K562 (cell line): ENCODE data around the gene ADAMTS2. TPM values are rescaled to one million over a fixed set of nuclear protein-coding genes. Genes with fewer than 3 reads are reported as not detected.
A peak's percentile ranks its signal among the peaks of the same experiment; 100 is the strongest.

Experiments
- ATAC-seq: fragments of 200-7000 bp; cut with Tn5 transposase; 3 replicates; pipeline ENCODE4 v1.9.1; 2020; ENCODE audit warnings: moderate library complexity
- BruUV-seq: library from RNA; stranded (reverse); fragments of 400-500 nt; replicated peaks from 2 replicates; lab custom pipeline; 2021; lab: Mats Ljungman, UMichigan
- CTCF ChIA-PET: fragments of 300-600 bp; formaldehyde crosslinking; extraction: SDS; loops from one replicate; lab custom pipeline; 2021; ENCODE audit warnings: low intra/inter-chr PET ratio; lab: Yijun Ruan, JAX
- POLR2A ChIA-PET: fragments of 300-600, 350-650 bp; sonication (Branson Sonifier 250); formaldehyde crosslinking; extraction: SDS; loops from one replicate; lab custom pipeline; 2021; ENCODE audit warnings: antibody characterized with exemption, inconsistent platforms; lab: Yijun Ruan, JAX
- DNase-seq, 4 experiments: peaks; one replicate each; pipeline versions ENCODE4 v3.0.0 to v3.0.0-alpha.2; 2011 to 2018; ENCODE audit warnings: low spot score in 3 of 4, mixed read lengths in 3 of 4; ENCODE audit errors: extremely low read depth in 1 of 4
- FAIRE-seq: peaks from 2 replicates; lab custom pipeline; 2011; peaks lifted over from hg19 to GRCh38; lab: Jason Lieb, UNC
- H2AFZ ChIP-seq: 2 replicates; pipeline ENCODE4 v1.6.0; 2011; ENCODE audit warnings: low read depth, low read length, control low read depth, inconsistent platforms
- H3K27ac ChIP-seq: fragments of 200-600 bp; 3 replicates; pipeline ENCODE4 v1.8.0; 2011; ENCODE audit warnings: low read depth, mild to moderate bottlenecking, control low read depth, inconsistent platforms, low read length, moderate library complexity, mixed read lengths; ENCODE audit errors: extremely low read depth
- H3K27me3 ChIP-seq, 2 experiments: fragments of 300-600 bp in 1 of 2; 2 replicates in 1 of 2; 3 replicates in 1 of 2; pipeline versions ENCODE4 v1.6.0 to v1.8.0; 2011; ENCODE audit warnings: inconsistent platforms in 2 of 2, low read length in 2 of 2, mild to moderate bottlenecking in 1 of 2, mixed read lengths in 1 of 2, moderate library complexity in 1 of 2; ENCODE audit not compliant: control insufficient read depth in 2 of 2, insufficient read depth in 2 of 2
- H3K36me3 ChIP-seq: fragments of 300-600 bp; 3 replicates; pipeline ENCODE4 v1.8.0; 2011; ENCODE audit warnings: mild to moderate bottlenecking, low read length, inconsistent platforms; ENCODE audit not compliant: control insufficient read depth, insufficient read depth
- H3K4me1 ChIP-seq, 2 experiments: fragments of 200-600 bp in 1 of 2; replicated peaks in 1 of 2; 2 replicates in 1 of 2; 3 replicates in 1 of 2; pipeline versions ENCODE4 v1.5.1 to v1.8.0; 2011; ENCODE audit warnings: inconsistent platforms in 2 of 2, low read length in 2 of 2, mild to moderate bottlenecking in 1 of 2, mixed read lengths in 1 of 2, moderate library complexity in 1 of 2; ENCODE audit not compliant: control insufficient read depth in 2 of 2, insufficient read depth in 2 of 2
- H3K4me2 ChIP-seq: 2 replicates; pipeline ENCODE4 v1.6.1; 2011; ENCODE audit warnings: low read length, control low read depth, inconsistent platforms, mixed read lengths; ENCODE audit not compliant: insufficient read depth
- H3K4me3 ChIP-seq: fragments of 200-600 bp; sonication (generic), shearing (Covaris generic); 2 replicates; pipeline ENCODE4 v1.5.1; 2016; ENCODE audit warnings: control low read depth, inconsistent platforms
- H3K79me2 ChIP-seq: fragments of 200-600 bp; 3 replicates; pipeline ENCODE4 v1.8.0; 2011; ENCODE audit warnings: low read length, inconsistent platforms; ENCODE audit not compliant: control insufficient read depth, insufficient read depth
- H3K9ac ChIP-seq, 2 experiments: 2 replicates each; pipeline versions ENCODE4 v1.6.0 to v1.6.1; 2011; ENCODE audit warnings: low read depth in 2 of 2, low read length in 2 of 2, control low read depth in 1 of 2, inconsistent platforms in 1 of 2, mild to moderate bottlenecking in 1 of 2, mixed read lengths in 1 of 2; ENCODE audit not compliant: insufficient read depth in 1 of 2
- H3K9me1 ChIP-seq: one replicate; pipeline ENCODE4 v1.6.0; 2011; ENCODE audit warnings: inconsistent platforms, mild to moderate bottlenecking, low read length, moderate library complexity; ENCODE audit not compliant: control insufficient read depth, insufficient read depth
- H3K9me3 ChIP-seq: replicated peaks from 2 replicates; pipeline ENCODE4 v1.5.1; 2011; ENCODE audit warnings: low read depth, low read length, inconsistent platforms; ENCODE audit not compliant: control insufficient read depth, insufficient read depth
- H4K20me1 ChIP-seq: replicated peaks from 2 replicates; pipeline ENCODE4 v1.6.1; 2011; ENCODE audit warnings: low read length, inconsistent platforms, mixed read lengths; ENCODE audit not compliant: control insufficient read depth, insufficient read depth
- CTCF ChIP-seq, 3 experiments: IDR thresholded peaks in 2 of 3; conservative IDR thresholded peaks in 1 of 3; 2 replicates each; pipeline ENCODE4 v1.5.1; 2011 to 2012; ENCODE audit warnings: low read length in 3 of 3, mild to moderate bottlenecking in 3 of 3, control low read depth in 2 of 3, improper control_type of control experiment in 1 of 3, inconsistent platforms in 1 of 3, low read depth in 1 of 3, mixed read lengths in 1 of 3, moderate library complexity in 1 of 3; ENCODE audit not compliant: insufficient read depth in 2 of 3
- EZH2 ChIP-seq: IDR thresholded peaks from 2 replicates; pipeline ENCODE4 v1.6.1; 2012; ENCODE audit warnings: low read depth, mild to moderate bottlenecking, inconsistent platforms, low read length, borderline replicate concordance
- HOMEZ ChIP-seq: fragments of 250-450 bp; sonication (Bioruptor Pico); IDR thresholded peaks from 2 replicates; pipeline ENCODE4 v1.4.0; 2020; ENCODE audit warnings: mild to moderate bottlenecking, moderate library complexity
- L3MBTL2 ChIP-seq: fragments of 450-650 bp; IDR thresholded peaks from 2 replicates; pipeline ENCODE4 v1.6.1; 2016; ENCODE audit warnings: mild to moderate bottlenecking, moderate library complexity
- MXI1 ChIP-seq: IDR thresholded peaks from 2 replicates; pipeline ENCODE4 v1.6.1; 2011; ENCODE audit warnings: low read depth, mild to moderate bottlenecking, improper control_type of control experiment, low read length
- NFE2L1 ChIP-seq: fragments of 450-650 bp; IDR thresholded peaks from 2 replicates; pipeline ENCODE4 v1.6.1; 2016; ENCODE audit warnings: missing genetic modification characterization, low read depth, mild to moderate bottlenecking, missing compliant biosample characterization, moderate library complexity, borderline replicate concordance
- POLR2H ChIP-seq: IDR thresholded peaks from 2 replicates; pipeline ENCODE4 v1.6.1; 2016; ENCODE audit warnings: missing genetic modification characterization, low read depth, mild to moderate bottlenecking, control low read depth, missing compliant biosample characterization, moderate library complexity
- ZNF668 ChIP-seq: fragments of 250-450 bp; sonication (Bioruptor Pico); IDR thresholded peaks from 2 replicates; pipeline ENCODE4 v1.8.0; 2022; ENCODE audit warnings: mild to moderate bottlenecking, inconsistent platforms
- WGBS: fragments of 100-300 bp; shearing (Covaris generic); methylation state at CpG from one replicate; pipeline ENCODE4 v1.1.6; 2016; ENCODE audit warnings: low coverage, mixed read lengths; ENCODE audit not compliant: insufficient coverage; ENCODE audit errors: missing lambda C conversion rate; 5-methylcytosine and 5-hydroxymethylcytosine counted together
- in situ Hi-C: fragments of 300-500 bp; cut with MboI; formaldehyde crosslinking; loops from 4 replicates; pipeline ENCODE4 v1.15.0; 2018; ENCODE audit warnings: inconsistent platforms, mixed read lengths
- intact Hi-C: fragments of 100-400 bp; cut with micrococcal nuclease; formaldehyde crosslinking; loops from 2 replicates; pipeline ENCODE4 v1.14.2; 2022
- polyA plus RNA-seq, 8 experiments: library from polyadenylated mRNA; depleted of rRNA in 4 of 8; stranded (reverse) in 5 of 8; unstranded in 3 of 8; fragments of >200 nt; fragmentation: Nextera tagmentation in 2 of 8; fragmentation: Illumina TruSeq in 1 of 8; extraction: Ambion mirVana in 2 of 8; extraction: Trizol in 1 of 8; gene quantifications; 2 replicates each; pipeline versions ENCODE4 v1.2.1 to v1.2.3, GENCODE V29; 2011 to 2014; ENCODE audit warnings: inconsistent platforms in 1 of 8, missing spikeins in 1 of 8
- total RNA-seq, 7 experiments: library from RNA; depleted of rRNA in 6 of 7; stranded (reverse); fragments of >200 nt in 6 of 7; fragmentation: Illumina TruSeq in 2 of 7; extraction: Trizol in 2 of 7; gene quantifications; 2 replicates each; pipeline versions ENCODE4 v1.2.1 to v1.2.3, GENCODE V29; 2011 to 2021; ENCODE audit warnings: low replicate concordance in 1 of 7
- TF ChIP-seq, protein P1 (sequence below): fragments of 200-800 bp; sonication (Bioruptor generic); IDR thresholded peaks from 2 replicates; pipeline ENCODE4 v1.6.1; 2017; ENCODE audit warnings: missing genetic modification characterization, missing compliant biosample characterization

The ADAMTS2 gene
- total and polyA plus RNA-seq, 9 of the 15 experiments (the other 6 are each of a cell fraction or from before 2014, with no cell fraction given) = not detected

DNA sequence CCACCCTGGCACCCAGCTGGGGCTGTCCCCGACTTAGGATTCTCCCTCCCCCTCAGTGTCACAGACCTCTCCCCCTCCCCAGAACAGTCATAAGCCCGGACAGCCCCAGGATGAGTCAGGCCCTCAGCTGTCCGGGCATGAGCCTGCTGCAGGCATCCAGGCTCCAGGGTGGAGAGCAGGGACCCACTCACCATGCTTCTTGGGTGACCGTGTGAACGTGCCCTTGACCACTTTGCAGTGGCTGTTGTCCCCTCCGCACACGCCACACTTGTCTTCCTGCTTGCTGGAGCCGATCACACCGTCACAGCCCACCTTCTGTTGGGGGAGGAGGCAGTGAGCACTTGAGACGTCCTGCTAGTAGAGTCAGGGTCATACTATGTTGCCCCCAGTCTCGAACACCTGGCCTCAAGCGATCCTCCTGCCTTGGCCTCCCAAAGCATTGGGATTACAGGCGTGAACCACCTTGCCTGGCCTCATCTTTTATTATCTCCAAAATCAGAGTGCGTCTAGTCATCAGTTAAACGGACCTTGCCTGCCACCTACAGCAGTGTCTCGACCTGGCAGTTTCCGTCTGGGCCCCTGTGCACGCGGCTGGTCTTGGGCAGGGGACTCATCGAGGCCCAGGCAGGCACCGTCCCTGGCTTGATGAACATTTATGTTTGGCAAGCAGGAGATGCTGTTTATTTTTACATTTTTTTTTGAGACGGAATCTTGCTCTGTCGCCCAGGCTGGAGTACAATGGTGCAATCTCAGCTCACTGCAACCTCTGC, 212.5 kb downstream of the ADAMTS2 start:
- H4K20me1 ChIP-seq = no peaks in the 10 kb centered on the region
- in situ Hi-C loops = no loop called here
- ATAC-seq (peak; percentile 50; the same call in 1 of the 3 replicates), DNase-seq (peak in 1 of 4 experiments; percentile 2), FAIRE-seq (no peak)
- H3K9me3 ChIP-seq = no peaks in the 10 kb centered on the region
- peaks cover 0 to 47% of the 10 kb centered on the region in 2 experiments; a peak in 2 of 5 replicates for H3K27me3 ChIP-seq
- H3K4me1 ChIP-seq = no peaks in the 10 kb centered on the region; a peak in 1 of 5 replicates
- no peak overlapping the region for H3K4me3 ChIP-seq
- WGBS = 3% methylated on average over 21 of the region's 23 CpGs
- no peak overlapping the region for H3K27ac ChIP-seq
- no peaks in the 10 kb centered on the region for H3K9me1 ChIP-seq
- intact Hi-C loops = no loop called here
- CTCF ChIA-PET = no interaction called here
- no TSS peak for BruUV-seq
- no peak overlapping the region; a peak in 1 of 4 replicates for H3K9ac ChIP-seq
- no peak overlapping the region for H2AFZ ChIP-seq
- no peaks in the 10 kb centered on the region for H3K36me3 ChIP-seq
- no peaks in the 10 kb centered on the region for H3K79me2 ChIP-seq
- POLR2A ChIA-PET = no interaction called here
- H3K4me2 ChIP-seq = no peak overlapping the region
- no peak for TF ChIP-seq HOMEZ (CRISPR knock-in tag)
- no peak for TF ChIP-seq MXI1
- TF ChIP-seq ZNF668 = no peak
- TF ChIP-seq, protein P1, sequence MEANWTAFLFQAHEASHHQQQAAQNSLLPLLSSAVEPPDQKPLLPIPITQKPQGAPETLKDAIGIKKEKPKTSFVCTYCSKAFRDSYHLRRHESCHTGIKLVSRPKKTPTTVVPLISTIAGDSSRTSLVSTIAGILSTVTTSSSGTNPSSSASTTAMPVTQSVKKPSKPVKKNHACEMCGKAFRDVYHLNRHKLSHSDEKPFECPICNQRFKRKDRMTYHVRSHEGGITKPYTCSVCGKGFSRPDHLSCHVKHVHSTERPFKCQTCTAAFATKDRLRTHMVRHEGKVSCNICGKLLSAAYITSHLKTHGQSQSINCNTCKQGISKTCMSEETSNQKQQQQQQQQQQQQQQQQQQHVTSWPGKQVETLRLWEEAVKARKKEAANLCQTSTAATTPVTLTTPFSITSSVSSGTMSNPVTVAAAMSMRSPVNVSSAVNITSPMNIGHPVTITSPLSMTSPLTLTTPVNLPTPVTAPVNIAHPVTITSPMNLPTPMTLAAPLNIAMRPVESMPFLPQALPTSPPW = no peak
- TF ChIP-seq POLR2H (tag) = no peak
- TF ChIP-seq L3MBTL2 = 0 out of 2 replicates have a peak, but pooled peaks have one; percentile 19
- peak; percentile 13 to 32 (median 17); a peak in 1 of 6 replicates for TF ChIP-seq CTCF (IDR thresholded peaks at IDR 0.05 in 2 of 3, conservative IDR thresholded peaks at IDR 0.05 in 1 of 3; ENCODE audit: insufficient read depth in 2 of 3, low read depth in 1 of 3, low read length in 3 of 3)
- no peak for TF ChIP-seq EZH2
- no peak for TF ChIP-seq NFE2L1 (tag)
